Cerebellar nuclear complex (tissue), 1 donor: ENCODE data around the gene FAM13A.
A peak's percentile ranks its signal among the peaks of the same experiment; 100 is the strongest.

ENCODE experiments used
- DNase-seq, 2 experiments: peaks; one replicate each; lab custom pipeline; 2025; lab: John Stamatoyannopoulos, UW

FAM13A gene

GRCh38 chr4:88779431-88779830 lies 277.6 kb downstream of the FAM13A start:
- DNase-seq, result no peak

DNA sequence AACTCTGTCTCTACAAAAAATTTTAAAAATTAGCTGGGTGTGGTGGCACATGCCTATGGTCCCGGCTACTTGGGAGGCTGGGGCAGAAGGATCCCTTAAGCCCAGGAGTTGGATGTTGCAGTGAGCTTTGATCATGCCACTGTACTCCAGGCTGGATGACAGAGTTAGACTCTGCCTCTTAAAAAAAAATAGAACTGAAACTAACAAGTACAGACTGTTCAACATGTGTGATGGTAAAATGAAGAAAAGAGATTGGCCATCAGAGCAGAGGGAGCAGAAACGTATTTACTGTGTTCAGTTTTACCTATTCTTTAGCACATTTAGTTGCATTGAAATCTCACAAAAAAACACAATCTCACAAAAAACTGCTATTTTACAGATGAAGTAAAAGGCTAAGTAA lies 281.5 kb downstream of the FAM13A start:
- no peak for DNase-seq

DNA sequence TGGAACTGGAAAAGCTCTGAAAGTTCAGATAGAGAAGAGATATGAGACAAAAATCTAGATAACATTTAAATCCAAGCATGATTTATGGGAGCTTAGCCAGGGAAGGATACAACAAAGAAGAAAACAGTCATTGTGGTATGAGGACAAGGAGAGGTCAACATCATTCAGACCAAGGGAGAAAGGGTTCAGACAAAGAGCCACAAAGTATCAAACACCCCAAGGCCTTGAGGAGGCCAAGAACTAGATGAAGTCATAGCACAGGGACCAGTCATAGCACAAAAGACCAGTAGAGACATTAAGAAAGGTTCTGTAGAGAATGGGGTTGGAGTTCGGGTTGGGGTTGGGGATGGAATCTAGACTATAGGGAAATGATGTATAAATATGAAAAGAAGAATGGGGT lies 282.0 kb downstream of the FAM13A start:
- no peak for DNase-seq

GRCh38 chr4:88771883-88772450 lies 285.0 kb downstream of the FAM13A start:
- no peak for DNase-seq

GRCh38 chr4:88765729-88766128 lies 291.3 kb downstream of the FAM13A start:
- no peak for DNase-seq

GRCh38 chr4:88763075-88763474 lies 293.9 kb downstream of the FAM13A start:
- no peak for DNase-seq

DNA sequence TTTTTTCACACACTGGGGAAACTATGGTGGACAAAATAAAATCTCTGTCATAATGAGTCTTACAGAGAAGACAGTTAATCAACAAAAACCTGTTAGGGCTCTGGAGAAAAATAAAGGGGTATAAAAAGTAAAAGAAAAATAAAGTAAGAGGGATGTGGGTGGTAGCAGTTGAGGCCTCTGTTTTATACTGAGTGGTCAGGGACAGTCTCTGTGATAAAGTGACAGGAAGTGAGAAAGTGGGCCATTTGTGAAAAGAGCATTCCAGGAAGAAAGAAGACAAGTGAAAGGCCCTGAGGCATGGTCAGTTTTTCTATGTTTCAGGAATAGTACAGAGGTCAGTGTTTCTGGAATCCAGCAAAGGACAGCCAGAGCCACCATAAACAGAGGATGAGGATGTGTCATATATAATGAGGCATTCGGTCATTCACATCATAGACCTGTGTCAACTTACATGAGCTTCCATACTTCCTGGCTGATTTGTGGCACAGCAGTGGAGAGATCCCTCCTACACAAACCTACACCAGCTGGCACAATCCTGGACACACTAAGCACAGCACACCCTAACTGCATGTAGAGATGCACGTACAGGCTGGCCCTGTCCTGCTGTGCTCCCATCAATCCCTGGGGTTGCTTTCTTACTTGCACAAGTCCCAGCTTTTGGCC lies 295.0 kb downstream of the FAM13A start:
- no peak for DNase-seq

GRCh38 chr4:88761342-88761741 lies 295.6 kb downstream of the FAM13A start:
- no peak for DNase-seq

GRCh38 chr4:88759895-88760290 lies 297.1 kb downstream of the FAM13A start:
- no peak for DNase-seq

- peak in 1 of 2 experiments; percentile 60 for DNase-seq
Measured at GRCh38 chr4:88759039-88759894, 297.7 kb downstream of the FAM13A start.

DNA sequence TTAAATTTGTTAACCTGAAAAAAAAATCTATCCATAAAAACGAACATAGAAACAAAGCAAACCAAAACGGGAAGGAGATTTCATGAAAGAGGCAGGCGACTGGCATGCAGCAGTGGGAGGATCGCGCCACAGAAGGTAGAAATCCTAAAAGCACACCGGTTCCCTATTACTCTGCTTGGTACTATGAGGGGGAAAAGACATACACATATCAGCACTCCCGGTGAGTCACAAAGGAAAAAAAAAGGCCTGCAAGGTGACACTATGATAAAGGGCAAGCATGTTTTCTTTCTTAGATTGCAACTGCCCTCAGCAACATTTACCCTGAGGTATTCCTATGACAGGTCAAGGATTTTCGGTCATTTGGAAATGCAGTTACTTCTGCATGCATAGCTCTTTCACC lies 298.7 kb downstream of the FAM13A start:
- no peak for DNase-seq

GRCh38 chr4:88757776-88758175 lies 299.2 kb downstream of the FAM13A start:
- peak in 1 of 2 experiments; percentile 40 for DNase-seq

DNA sequence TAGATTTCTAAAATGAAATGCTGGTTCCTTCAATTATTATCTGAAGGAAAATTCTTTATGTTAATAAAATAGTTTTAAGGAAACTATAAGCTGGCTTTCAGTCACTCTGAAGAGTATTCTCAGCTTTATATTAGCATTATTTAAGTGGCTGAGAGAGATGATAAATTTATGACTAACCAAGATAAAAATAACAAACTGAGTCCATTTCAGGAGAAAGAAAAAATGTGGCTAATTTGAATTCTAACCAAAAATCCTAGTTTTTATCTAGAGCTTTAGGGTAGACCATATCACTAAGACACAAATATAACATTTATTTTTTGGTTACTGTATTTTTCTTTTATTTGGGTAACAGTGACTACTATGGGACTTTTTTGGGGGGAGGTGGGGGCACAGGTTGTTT lies 299.9 kb downstream of the FAM13A start:
- no peak for DNase-seq

DNA sequence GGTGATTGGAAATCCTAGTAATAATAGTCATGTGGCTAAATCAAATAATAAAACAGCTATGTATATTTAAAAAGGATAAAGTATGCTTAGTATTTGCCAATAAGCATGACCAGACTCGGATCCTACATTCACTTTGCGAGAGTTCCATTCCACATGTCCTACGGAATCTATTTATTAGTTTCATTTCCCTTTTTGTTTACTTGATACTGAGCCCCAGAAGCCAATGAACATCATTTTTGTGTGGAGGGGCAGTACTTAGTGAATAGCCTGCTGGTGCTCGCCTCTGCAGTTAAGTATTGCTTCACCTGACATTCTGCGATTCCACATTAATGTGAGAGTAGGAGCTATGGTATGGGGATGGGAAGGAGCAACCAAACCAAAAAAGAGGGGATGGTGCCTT lies 300.8 kb downstream of the FAM13A start:
- peak in 1 of 2 experiments; percentile 15 for DNase-seq

DNA sequence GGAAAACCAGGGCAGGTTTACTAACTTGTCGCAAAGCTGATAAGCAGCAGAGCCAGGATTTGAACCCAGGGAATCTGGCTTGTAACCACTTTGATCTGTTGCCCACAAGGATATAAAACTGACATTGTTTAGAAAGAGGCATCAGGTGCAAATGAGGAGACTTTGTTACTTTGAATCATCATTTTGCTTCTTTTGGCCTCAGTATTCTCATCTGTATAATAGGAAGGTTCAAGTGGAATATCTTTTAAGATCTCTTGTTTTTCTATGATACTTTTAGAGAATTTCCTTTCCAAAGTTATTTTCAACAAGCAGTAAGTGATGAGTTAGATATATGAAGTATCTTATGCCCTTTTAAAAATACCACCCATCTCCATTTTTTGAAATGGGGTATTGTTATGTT lies 301.5 kb downstream of the FAM13A start:
- no peak for DNase-seq

DNA sequence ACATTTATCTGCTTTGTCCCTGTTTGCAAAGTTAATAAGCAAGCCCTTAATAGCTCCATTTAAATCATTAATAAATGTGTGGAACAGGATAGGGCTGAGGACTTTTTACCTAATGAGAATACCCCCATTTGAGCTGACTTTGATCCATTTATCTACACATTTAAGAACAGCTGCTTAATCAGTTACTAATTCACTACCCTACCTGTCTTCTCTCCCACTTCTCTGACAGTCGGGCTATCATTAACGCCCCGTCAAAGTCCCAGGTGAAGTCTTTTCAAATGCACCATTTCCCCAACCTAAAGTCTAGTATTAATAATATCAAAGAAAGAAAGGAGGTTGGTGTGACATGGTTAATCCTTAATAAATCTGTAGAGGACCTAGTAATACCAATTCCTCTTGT lies 302.2 kb downstream of the FAM13A start:
- no peak for DNase-seq

GRCh38 chr4:88753658-88754571 lies 303.1 kb downstream of the FAM13A start:
- no peak for DNase-seq

DNA sequence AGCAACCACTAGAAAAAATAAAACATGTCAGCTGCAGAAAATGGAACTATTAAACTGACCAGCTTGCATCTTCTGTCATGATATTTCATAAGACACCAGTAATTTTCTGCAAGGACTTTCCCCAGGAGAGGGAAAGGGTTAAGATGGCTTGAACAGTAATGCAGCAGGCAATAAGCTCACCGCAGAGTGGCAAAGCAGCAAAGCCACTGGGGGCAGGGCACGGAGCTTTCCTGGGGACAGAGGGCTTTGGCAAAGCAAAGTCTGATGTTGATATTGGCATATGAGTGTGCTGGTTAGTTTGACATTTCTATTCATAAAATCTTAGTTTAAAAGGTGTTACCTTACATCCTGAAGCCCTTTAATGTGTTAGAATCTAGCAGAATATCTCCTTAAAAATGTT lies 304.2 kb downstream of the FAM13A start:
- DNase-seq, result peak in 1 of 2 experiments; percentile 34

DNA sequence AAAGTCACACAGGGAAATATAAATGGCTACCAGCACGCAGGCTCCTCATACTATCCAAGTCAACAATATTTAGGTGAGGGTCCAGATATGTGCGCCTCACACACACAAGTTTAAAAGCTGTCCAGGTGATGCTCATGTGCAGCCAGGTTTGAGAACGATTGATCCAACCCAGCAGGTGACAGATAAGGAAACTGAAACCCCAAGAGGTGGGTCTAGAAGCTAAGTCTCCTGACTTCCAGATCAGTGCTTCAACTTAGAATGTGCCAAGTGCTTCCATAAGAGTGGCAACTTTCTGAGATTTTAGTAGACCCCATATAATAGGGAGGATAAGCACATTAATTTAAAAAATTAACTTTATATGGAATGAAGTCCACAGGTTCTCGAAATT lies 304.9 kb downstream of the FAM13A start:
- no peak for DNase-seq

GRCh38 chr4:88751258-88752075 lies 305.5 kb downstream of the FAM13A start:
- no peak for DNase-seq

- DNase-seq, result no peak
Measured at GRCh38 chr4:88750369-88750768, 306.6 kb downstream of the FAM13A start.
